Caki2 (cell line): Measurements from ENCODE around the gene ZNF574. TPM values are rescaled to one million over a fixed set of nuclear protein-coding genes. Genes with fewer than 3 reads are reported as not detected.
"Not testable (repeated sequence)": the region's sequence is repeated elsewhere in the genome, so short reads cannot be mapped to it uniquely, and the experiment has no call there.

Experiments
- DNase-seq: peaks from one replicate; pipeline ENCODE4 v3.0.0-alpha.2; 2015; ENCODE audit warnings: low read depth
- in situ Hi-C: cut with HindIII; loops from 2 replicates; pipeline ENCODE4 v1.10.0; 2016; ENCODE audit warnings: low sequenced_read_pairs, low pct_unique_long_range_greater_than_20kb, mixed read lengths
- total RNA-seq: library from RNA; depleted of rRNA; stranded (reverse); fragments of >200 nt; shearing (Covaris generic); gene quantifications from 2 replicates; pipeline ENCODE4 v1.2.3, GENCODE V29; 2014; ENCODE audit warnings: low replicate concordance

The ZNF574 gene
- total RNA-seq, 1 experiment from 2014 or later = 24.6 TPM

GRCh38 chr19:42093505-42093904 is 17.5 kb downstream of the ZNF574 start:
- no peak for DNase-seq
- in situ Hi-C loops = no loop called here

- in situ Hi-C loops = no loop called here
- no peak for DNase-seq
Measured at GRCh38 chr19:42093926-42094325, 18.0 kb downstream of the ZNF574 start.

- in situ Hi-C loops = no loop called here
- no peak for DNase-seq
Measured at GRCh38 chr19:42095142-42095813, 19.3 kb downstream of the ZNF574 start.

DNA sequence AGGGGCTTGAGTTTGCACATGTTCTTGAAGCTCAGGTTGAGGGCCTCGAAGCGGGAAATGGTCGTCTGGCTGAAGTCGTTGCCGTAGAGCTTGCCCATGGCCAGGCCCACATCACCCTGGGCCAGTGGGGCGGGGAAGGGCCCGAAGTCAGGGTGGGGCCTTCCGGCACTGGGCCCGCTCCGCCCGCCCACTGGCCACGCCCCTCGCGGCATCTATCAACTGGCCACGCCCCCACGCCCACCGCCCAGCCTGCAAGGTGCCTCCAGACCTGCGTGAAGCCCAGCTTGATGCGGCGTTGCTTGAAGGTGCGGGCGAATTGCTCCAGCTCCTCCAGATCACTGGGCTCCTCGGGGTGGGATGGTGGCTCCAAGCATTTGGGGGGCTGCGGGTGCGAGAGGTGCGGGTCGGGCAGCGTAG is 19.9 kb downstream of the ZNF574 start:
- in situ Hi-C loops = no loop called here

DNA sequence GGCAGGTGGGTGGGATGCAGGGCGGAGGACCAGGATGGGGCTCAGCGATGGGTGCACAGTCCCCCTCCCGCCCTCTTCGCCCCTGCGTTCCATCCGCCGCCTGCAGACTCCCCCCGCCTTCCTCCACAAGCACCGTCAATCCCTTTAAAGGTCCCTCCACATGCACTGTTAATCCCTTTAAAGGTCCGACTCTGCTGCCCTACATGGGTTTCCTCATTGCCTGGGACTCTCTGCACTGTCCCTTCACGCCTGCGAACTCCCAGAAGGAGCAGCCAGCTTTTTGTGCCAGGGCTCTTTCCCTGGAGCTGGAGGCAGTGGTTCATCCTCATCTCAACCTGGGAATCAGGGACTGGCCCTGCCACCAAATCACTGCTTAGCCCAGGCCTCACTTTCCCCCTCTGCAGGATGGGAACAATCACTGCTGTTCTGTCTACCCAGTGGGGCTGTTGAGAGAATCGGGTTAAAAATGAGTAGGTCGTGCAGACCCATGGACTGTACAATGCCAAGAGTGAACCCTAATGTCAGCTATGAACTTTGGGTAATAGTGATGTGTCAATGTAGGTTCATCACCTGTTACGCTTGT is 20.4 kb downstream of the ZNF574 start:
- in situ Hi-C loops = no loop called here
- DNase-seq = no peak

More for the DNA sequence above, 19.9 kb downstream of the ZNF574 start:
- no peak for DNase-seq

- no peak for DNase-seq
- in situ Hi-C loops = no loop called here
Measured at GRCh38 chr19:42097461-42097860, 21.5 kb downstream of the ZNF574 start.

DNA sequence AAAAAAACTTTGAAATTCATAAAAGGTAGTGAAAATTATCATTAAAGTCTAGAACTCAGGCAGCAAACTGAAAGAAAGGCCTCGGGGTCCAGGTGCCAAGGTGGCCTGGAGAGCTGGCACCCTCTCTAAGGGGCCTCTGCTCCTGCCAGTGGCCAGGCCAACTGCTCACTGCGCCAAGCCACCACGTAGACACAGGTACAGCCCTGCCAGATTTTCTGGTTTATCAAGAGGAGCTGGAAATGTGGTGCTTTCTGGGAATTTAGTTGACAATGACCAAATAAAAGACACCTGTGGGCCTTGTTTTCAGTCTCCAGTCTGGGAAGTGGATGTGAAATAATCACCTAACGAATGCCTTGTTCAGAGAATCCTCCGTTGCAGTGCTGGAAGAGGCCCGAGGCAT is 22.8 kb downstream of the ZNF574 start:
- in situ Hi-C loops = no loop called here

DNA sequence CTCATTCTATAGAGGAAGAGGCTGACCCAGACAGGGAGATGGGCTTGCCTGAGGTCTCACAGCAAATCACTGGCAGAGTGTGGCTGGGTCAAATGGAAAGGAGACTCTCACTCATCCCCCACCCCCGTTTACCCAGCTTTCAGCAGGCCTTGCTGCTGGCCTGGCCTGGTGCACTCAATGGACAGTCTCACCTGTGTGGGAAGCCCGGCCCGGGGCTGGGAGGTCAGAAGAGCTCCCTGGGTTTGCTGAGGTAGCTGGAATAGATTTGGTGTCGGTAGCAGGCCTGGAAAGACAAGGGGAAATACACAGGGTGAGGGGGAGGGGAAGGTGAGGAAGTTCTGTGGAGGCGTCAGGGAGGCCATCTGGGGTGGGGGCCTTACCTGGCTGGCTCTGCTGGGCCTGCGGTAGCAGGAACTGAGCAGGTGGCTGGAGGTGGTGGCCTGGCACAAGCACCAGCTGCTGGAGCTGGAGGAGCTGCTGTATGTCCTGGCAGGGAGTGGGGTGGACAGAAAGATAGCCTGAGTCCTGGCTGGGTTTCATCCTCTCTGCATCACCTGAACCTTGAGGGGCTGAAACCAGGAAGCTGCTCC is 23.5 kb downstream of the ZNF574 start:
- DNase-seq = no peak
- in situ Hi-C loops = no loop called here

More for the DNA sequence above, 22.8 kb downstream of the ZNF574 start:
- no peak for DNase-seq

DNA sequence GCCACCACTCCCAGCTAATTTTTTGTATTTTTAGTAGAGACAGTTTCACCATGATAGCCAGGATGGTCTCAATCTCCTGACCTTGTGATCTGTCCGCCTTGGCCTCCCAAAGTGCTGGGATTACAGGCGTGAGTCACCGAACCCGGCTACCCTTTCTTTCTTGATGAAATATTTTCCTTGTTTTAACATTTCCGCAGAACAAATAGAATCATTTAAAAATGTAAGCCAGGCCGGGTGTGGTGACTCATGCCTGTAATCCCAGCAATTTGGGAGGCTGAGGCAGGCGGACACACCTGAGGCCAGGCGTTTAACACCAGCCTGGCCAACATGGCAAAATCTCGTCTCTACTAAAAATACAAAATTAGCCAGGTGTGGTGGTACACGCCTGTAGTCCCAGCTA is 24.3 kb downstream of the ZNF574 start:
- in situ Hi-C loops = loop anchor here (25.0 kb wide), 1 partner anchor 337 kb away; the partner anchor contains the start of genes CXCL17 and LIPE
- not testable (repeated sequence) for DNase-seq

GRCh38 chr19:42102877-42103276 is 26.9 kb downstream of the ZNF574 start:
- DNase-seq = no peak
- in situ Hi-C loops = loop anchor here (25.0 kb wide), 1 partner anchor 334 kb away; the partner anchor contains the start of genes CXCL17 and LIPE

- no peak for DNase-seq
- in situ Hi-C loops = loop anchor here (25.0 kb wide), 1 partner anchor 332 kb away; the partner anchor contains the start of genes CXCL17 and LIPE
Measured at GRCh38 chr19:42105368-42105767, 29.4 kb downstream of the ZNF574 start.

DNA sequence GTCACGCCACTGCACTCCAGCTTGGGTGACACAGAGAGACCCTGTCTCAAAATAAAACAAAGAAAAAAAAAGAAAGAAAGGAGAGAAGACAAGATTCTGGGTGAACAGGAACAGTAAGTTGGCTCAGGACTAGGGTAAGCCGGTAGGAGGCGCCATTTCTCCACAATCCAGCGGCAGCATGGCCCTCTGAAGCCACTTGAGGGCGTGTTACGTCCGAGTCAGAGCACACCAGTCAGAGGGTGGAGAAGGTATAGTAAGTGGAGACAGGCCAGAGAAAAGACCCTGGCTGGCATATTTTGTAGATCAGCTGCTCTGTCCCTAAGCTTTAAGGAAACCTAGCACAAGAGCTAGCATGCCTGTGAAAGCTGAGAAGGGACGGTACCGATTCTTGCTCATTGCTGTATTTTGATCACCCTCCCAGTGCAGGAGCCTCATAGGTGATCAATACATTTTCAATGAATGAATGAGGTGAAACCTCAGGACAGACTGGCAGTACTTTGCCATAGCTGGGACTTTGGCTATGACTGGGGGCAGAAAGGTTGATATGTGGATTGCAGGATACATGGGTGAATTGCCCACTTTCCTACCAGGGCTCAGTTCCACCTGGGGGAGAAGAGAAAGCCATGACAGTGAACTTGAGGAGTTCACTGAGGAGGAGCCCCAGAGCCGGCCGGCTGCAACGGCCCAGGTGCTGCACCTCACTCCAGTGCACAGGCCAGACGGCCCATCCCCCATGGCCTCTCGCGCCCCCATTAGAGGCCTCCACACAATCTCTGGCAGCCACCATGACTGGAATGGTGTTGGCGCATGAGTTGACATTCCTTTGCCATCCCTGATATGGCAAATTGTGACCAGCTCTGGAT is 32.8 kb downstream of the ZNF574 start:
- in situ Hi-C loops = loop anchor here (25.0 kb wide), 1 partner anchor 329 kb away; the partner anchor contains the start of genes CXCL17 and LIPE
- DNase-seq = peak; percentile 59

DNA sequence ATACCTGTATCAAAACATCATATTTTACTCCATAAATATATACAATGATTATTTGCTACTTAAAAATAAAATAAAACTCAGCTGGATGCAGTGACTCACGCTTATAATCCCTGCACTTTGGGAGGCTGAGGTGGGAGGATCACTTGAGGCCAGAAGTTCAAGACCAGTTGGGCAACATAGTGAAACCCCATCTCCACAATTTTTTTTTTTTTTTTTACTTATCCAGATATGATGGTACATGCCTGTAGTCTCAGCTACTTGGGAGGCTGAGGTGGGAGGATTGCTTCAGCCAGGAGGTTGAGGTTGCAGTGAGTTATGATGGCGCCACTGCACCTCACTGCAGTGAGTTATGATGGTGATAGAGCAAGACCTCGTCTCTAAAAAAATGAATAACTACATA is 33.9 kb downstream of the ZNF574 start:
- in situ Hi-C loops = loop anchor here (25.0 kb wide), 1 partner anchor 327 kb away; the partner anchor contains the start of genes CXCL17 and LIPE
- no peak for DNase-seq

- in situ Hi-C loops = loop anchor here (25.0 kb wide), 1 partner anchor 327 kb away; the partner anchor contains the start of genes CXCL17 and LIPE
- DNase-seq = no peak
Measured at GRCh38 chr19:42110658-42111057, 34.7 kb downstream of the ZNF574 start.

GRCh38 chr19:42111384-42111783 is 35.4 kb downstream of the ZNF574 start:
- no peak for DNase-seq
- in situ Hi-C loops = loop anchor here (25.0 kb wide), 1 partner anchor 326 kb away; the partner anchor contains the start of genes CXCL17 and LIPE

- DNase-seq = no peak
- in situ Hi-C loops = loop anchor here (25.0 kb wide), 1 partner anchor 325 kb away; the partner anchor contains the start of genes CXCL17 and LIPE
Measured at GRCh38 chr19:42111811-42112210, 35.8 kb downstream of the ZNF574 start.

- in situ Hi-C loops = loop anchor here (25.0 kb wide), 1 partner anchor 324 kb away; the partner anchor contains the start of genes CXCL17 and LIPE
- DNase-seq = peak; percentile 68
Measured at GRCh38 chr19:42113641-42114348, 37.8 kb downstream of the ZNF574 start.
